ENCODE measurements around the gene NAA10. TPM values are rescaled to one million over a fixed set of nuclear protein-coding genes. Genes with fewer than 3 reads are reported as not detected.

Gene NAA10
- polyA plus RNA-seq, 4 donors: 50.5 to 80.7 (median 76.8) TPM

DNA sequence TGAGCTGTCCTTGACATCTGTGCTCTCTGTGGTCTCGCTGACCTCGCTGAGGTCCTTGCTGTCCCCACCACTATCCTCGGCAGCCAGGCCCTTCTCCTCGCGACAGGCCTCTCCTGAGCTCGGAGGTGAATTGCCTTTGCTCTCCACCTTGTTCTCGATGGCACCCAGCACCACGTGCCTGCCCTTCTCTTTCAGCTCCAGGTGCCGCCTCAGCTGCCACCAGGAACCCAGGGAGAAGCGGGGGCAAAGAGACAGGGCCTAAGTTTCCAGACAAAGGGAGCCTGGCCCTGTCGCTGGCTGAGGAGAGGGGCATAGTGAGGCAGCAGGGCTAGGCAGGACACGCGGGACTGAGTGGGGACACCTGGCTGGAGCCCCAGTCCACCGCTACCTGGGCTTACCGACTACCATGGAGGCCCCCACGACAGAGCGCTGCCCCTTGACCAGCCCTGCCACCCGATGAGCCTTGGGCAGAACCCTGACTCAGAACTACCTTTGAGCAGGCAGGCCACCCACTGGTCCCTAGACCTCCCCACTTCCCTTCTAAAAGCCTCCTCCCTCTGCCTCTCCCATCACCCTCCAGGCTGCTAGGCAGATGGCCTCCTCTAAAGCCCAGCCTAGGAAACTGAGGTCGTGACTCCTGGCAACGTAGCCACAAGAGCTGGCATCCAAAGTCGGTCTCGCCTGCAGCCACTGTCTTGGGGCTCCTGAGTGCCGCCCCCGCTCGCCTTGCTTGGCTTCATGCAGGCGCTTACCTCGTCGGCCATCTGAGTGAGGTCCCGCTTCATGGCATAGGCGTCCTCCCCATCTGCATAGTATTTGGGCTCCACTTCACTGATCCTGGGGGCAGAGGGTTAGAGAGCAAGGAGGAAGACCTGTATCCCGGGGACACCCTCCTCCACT lies 4.6 kb downstream of the NAA10 start:
- DNase-seq (ENCODE audit: low read depth in 4 of 4, low spot score in 2 of 4): no peak

GRCh38 chrX:153929576-153929975 lies 5.3 kb downstream of the NAA10 start:
- DNase-seq (ENCODE audit: low read depth in 4 of 4, low spot score in 2 of 4): no peak

DNA sequence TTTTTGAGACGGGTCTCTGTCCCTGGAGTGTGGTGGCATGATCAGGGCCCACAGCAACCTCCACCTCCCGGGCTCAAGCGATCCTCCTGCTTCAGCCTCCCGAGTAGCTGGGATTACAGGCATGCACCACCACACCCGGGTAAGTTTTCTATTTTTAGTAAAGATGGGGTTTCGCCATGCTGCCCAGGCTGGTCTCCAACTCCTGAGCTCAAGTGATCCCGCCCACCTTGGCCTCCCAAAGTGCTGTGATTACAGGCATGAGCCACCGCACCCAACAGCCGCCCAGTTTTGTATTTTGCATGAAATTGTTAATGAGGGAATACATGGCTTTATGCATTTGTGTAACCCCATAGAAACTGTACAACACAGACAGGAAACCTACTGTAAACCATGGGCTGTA lies 6.0 kb downstream of the NAA10 start:
- DNase-seq (ENCODE audit: low read depth in 4 of 4, low spot score in 2 of 4): no peak

DNA sequence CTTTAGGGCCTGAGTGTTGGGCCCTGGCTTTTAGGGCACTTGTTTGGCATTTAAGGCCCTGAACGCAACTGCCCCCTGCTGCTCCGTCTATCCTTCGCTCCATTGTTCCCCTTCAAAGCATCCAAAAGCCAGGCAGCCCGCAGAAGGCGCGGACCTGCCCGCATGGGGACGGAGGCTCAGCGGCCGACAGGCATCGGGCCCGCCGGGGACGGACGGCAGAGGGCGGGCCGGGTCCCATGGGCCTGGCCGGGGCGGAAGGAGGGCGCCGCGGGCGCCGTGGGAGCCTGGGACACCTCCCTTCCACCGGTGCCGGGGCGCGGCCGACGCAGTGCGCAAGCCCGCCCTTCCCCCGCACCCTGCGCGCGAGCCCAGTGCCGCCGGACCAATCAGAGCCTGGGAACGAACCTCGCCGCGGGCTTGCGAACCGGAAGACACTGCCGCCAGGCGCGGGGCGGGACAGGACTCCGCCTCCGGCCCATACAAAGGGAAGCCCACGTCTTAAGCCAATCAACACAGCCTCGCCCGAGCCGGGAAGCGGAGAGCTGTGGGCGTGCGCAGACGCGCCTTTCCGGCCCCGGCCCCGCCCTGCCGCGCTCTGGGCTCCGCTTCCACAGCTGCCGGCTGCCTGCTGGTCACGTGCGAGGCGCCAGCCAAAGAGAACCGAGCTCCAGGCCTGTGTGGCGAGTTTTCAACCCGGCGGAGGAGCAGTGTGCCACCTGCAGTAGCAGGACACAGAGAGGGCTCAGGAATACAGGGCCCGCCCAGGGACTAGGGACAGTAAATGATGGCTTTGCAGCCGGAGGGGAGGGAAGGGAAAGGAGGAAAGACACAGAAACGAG lies 6.7 kb downstream of the NAA10 start:
- DNase-seq (ENCODE audit: low read depth in 4 of 4, low spot score in 2 of 4): peak in 3 of 4 donors; percentile 78 to 85 (median 82)

- DNase-seq (ENCODE audit: low read depth in 4 of 4, low spot score in 2 of 4): no peak
These were observed 7.2 kb downstream of the NAA10 start for GRCh38 chrX:153927672-153927921.

GRCh38 chrX:153926858-153927671 lies 7.8 kb downstream of the NAA10 start:
- no peak for DNase-seq (ENCODE audit: low read depth in 4 of 4, low spot score in 2 of 4)

DNA sequence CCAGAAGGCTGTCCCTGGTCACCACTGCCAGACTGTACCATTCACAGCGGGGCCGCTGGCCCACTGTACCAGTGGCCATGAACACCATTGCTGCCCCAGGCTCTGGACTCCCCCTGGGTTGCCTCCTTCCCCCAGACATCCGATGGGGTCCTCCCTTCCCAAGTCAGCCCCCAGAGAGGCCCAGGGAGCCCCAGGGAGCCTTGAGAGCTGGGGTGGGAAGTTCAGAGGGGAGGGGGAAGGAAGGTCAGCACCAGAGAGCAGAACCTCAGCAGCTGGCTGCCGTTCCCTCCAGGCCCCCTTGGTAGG lies 8.3 kb downstream of the NAA10 start:
- no peak for DNase-seq (ENCODE audit: low read depth in 4 of 4, low spot score in 2 of 4)

DNA sequence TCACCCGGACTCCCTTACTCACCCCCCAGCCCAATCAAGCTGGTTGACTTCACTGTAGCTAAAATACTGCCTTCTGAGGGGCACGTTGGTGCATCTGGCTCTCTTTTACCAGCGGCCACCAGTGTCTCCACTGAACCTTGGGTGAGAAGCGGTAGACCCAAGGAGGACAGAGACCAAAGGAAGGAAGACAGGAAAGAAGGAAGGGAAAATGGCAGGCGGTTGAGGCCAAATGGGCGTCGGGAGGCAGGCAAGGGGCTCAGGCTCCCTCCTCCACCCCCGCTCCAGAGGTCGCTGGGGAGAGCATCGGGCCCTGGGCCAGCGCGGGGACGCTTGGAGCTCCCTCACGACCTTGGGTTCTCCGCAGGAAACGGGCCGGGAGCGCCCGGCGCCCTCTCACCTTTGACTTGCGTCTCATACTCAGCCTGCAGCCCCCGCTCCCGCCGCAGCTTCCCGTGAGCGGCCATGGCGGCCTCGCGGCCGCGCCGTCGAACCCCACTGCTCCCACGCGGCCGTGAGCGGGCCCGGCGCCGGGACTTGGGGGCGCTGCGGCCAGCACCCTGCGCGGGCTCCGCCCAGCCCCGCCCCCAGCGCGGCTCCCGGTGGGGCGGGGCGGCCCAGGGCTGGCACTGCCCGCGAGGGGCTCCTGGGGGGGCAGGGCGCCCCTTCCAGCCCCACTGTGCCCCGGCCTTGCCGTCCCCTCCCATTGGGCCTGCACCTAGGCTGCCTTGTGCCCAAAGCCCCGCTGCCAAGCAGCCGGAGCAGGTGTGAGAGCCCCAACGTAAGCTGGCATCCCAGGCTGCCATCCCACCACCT lies 8.9 kb downstream of the NAA10 start, which contains the start of gene ARHGAP4:
TSS of gene ARHGAP4 (minus strand) at position 526 of the 813 bp plus-strand sequence. CDS start at position 464, 62 bp downstream.
- DNase-seq (ENCODE audit: low read depth in 4 of 4, low spot score in 2 of 4): no peak

DNA sequence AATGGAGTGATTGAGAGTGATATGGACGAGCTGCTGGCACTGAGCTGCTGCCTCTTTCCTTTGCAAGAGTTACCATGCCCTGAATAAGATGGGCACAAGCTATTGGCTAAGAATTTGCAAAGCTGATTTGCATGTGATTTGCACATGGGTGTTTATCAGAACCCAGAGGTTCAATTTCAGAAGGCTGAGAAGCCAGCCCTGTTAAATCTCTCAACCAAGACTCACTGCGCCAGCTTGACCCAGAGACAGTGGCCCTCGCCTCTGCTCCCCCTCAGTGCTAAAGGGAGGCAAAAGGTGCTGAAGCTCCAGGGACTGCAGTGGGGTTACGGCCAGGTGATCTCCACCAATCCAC lies 9.5 kb downstream of the NAA10 start:
- no peak for DNase-seq (ENCODE audit: low read depth in 4 of 4, low spot score in 2 of 4)

GRCh38 chrX:153924149-153924861 lies 10.5 kb downstream of the NAA10 start:
- no peak for DNase-seq (ENCODE audit: low read depth in 4 of 4, low spot score in 2 of 4)

- DNase-seq (ENCODE audit: low read depth in 4 of 4, low spot score in 2 of 4): no peak
These were observed 11.6 kb downstream of the NAA10 start for GRCh38 chrX:153922932-153923857.

- no peak for DNase-seq (ENCODE audit: low read depth in 4 of 4, low spot score in 2 of 4)
These were observed 13.1 kb downstream of the NAA10 start for GRCh38 chrX:153921511-153922446.

DNA sequence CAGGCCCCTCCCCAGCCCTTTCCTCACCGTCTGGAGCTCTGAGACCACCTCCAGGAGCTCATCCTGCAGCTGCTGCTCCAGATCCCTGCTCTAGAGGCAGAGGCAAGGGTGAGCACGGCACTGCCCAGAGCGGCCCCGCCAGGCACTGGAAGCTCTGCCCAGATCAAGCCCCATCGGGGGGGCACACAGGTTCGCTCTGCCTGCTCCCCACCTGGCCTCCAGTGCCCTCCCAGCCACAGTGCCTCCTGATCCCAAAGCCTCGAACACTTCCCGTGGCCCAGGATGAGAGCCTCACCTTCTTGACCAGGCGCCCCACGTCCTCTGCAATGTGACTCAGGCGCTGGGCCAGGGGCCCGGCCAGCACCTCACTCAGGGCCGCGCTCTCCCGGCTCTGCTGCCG lies 13.8 kb downstream of the NAA10 start:
- DNase-seq (ENCODE audit: low read depth in 4 of 4, low spot score in 2 of 4): no peak

DNA sequence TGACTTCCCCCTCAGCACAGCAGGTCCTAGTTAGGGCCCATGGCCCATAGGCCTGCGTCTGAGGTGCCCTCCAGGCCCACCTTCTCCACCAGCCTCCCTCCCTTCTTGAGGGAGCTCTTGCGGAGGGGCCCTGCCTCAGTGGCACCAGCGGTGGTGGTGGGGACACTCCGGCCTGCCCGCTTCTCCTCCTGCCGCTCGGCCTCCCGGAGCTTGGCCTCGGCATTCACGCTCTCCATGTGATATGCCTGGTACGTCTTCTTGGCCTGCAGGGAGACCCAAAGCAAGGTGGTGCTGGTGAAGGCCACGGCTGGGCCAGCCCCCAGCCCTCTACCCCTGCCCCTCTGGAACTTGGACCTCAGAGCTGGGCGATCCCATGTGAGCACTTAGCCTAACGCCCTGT lies 14.3 kb downstream of the NAA10 start:
- DNase-seq (ENCODE audit: low read depth in 4 of 4, low spot score in 2 of 4): no peak

DNA sequence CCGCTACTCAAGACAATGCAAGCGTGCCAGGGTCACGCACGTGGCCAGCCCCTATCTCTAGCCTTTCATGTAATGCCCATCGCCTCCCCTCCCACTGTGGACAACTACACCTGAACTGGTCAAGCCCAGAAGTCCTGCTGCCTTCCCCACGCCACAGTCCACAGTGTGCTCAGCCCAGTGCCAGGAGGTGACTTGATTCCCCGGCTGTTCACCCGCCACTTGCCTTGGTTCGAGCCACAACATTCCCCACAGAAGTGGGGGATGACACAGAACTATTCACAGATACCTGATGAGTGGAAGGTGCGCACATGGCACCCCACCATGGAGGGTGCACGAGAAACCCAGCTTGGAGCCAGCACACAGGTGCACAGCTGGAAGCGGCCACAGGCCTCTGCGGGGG lies 15.6 kb downstream of the NAA10 start:
- DNase-seq (ENCODE audit: low read depth in 4 of 4, low spot score in 2 of 4): no peak

GRCh38 chrX:153917869-153918268 lies 17.0 kb downstream of the NAA10 start:
- no peak for DNase-seq (ENCODE audit: low read depth in 4 of 4, low spot score in 2 of 4)

- no peak for DNase-seq (ENCODE audit: low read depth in 4 of 4, low spot score in 2 of 4)
These were observed 21.1 kb downstream of the NAA10 start for GRCh38 chrX:153913701-153914100.

DNA sequence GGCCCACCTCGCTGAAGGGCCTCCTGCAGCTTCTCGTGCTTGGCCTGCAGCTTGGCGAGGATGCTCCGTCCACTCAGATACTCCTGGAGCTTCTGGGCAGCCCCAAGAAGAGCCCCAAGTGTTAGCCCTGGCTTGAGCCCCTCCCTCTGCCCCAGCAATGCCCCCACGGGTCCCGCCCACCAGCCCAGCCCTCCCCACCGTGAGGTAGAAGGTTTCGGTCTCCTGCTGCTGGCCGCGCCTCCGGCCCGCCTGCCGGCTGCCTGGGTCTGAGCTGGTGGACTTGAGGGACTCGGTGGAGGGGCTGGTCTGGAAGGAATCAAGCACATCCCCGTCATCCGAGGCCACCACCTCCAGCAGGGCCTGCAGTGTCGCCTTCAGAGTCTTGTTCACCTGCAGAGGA lies 21.6 kb downstream of the NAA10 start:
- DNase-seq (ENCODE audit: low read depth in 4 of 4, low spot score in 2 of 4): no peak
